Colon (tissue), 2 donors: ENCODE data around the gene KRT33B.
"Not testable (repeated sequence)": the region's sequence is repeated elsewhere in the genome, so short reads cannot be mapped to it uniquely, and the experiment has no call there.

Source experiments
- FAIRE-seq: peaks from 2 replicates; lab custom pipeline; 2012; peaks lifted over from hg19 to GRCh38; lab: Jason Lieb, UNC
- donor health status: control.
- donor health status: control.

KRT33B gene

GRCh38 chr17:41369713-41370112, at the start of gene KRT33B:
Gene KRT33B (minus strand): TSS chr17:41369813. CDS start chr17:41369750, 63 bp downstream.
- FAIRE-seq: no peak

- FAIRE-seq: no peak
Measured at GRCh38 chr17:41418116-41418860, 48.7 kb upstream of the KRT33B start.

GRCh38 chr17:41417576-41418015, 48.0 kb upstream of the KRT33B start:
- no peak for FAIRE-seq

GRCh38 chr17:41417127-41417526, 47.5 kb upstream of the KRT33B start:
- no peak for FAIRE-seq

GRCh38 chr17:41416479-41416878, 46.9 kb upstream of the KRT33B start:
- FAIRE-seq: no peak

- FAIRE-seq: no peak
Measured at GRCh38 chr17:41415833-41416335, 46.3 kb upstream of the KRT33B start.

GRCh38 chr17:41415411-41415810, 45.8 kb upstream of the KRT33B start:
- no peak for FAIRE-seq

- FAIRE-seq: no peak
Measured at GRCh38 chr17:41413982-41414381, 44.4 kb upstream of the KRT33B start.

GRCh38 chr17:41413353-41413957, 43.8 kb upstream of the KRT33B start:
- no peak for FAIRE-seq

- FAIRE-seq: no peak
Measured at GRCh38 chr17:41411072-41411840, 41.6 kb upstream of the KRT33B start.

GRCh38 chr17:41407226-41407625, 37.6 kb upstream of the KRT33B start:
- no peak for FAIRE-seq

- no peak for FAIRE-seq
Measured at GRCh38 chr17:41406205-41406604, 36.6 kb upstream of the KRT33B start.

- FAIRE-seq: no peak
Measured at GRCh38 chr17:41404024-41404671, 34.5 kb upstream of the KRT33B start.

- no peak for FAIRE-seq
Measured at GRCh38 chr17:41403404-41404023, 33.9 kb upstream of the KRT33B start.

GRCh38 chr17:41402161-41402560, 32.5 kb upstream of the KRT33B start:
- FAIRE-seq: no peak

- no peak for FAIRE-seq
Measured at GRCh38 chr17:41396996-41397660, 27.5 kb upstream of the KRT33B start, which contains the start of gene KRT31. Gene KRT31 (minus strand): TSS chr17:41397608. CDS start chr17:41397539, 69 bp downstream.

GRCh38 chr17:41396340-41396739, 26.7 kb upstream of the KRT33B start:
- no peak for FAIRE-seq

GRCh38 chr17:41395611-41396010, 26.0 kb upstream of the KRT33B start:
- no peak for FAIRE-seq

- not testable (repeated sequence) for FAIRE-seq
Measured at GRCh38 chr17:41395044-41395443, 25.4 kb upstream of the KRT33B start.

GRCh38 chr17:41394254-41394996, 24.8 kb upstream of the KRT33B start:
- no peak for FAIRE-seq
